HG02678 (cell line): ENCODE measurements around the gene GRB10.
"Not testable (repeated sequence)": the region's sequence is repeated elsewhere in the genome, so short reads cannot be mapped to it uniquely, and the experiment has no call there.

Experiments used
- ATAC-seq: cut with Tn5 transposase; IDR thresholded peaks from one replicate; pipeline ENCODE4 v1.9.1; 2021; ENCODE audit warnings: mild to moderate bottlenecking, moderate library complexity; ENCODE audit not compliant: unreplicated experiment

Gene GRB10

DNA sequence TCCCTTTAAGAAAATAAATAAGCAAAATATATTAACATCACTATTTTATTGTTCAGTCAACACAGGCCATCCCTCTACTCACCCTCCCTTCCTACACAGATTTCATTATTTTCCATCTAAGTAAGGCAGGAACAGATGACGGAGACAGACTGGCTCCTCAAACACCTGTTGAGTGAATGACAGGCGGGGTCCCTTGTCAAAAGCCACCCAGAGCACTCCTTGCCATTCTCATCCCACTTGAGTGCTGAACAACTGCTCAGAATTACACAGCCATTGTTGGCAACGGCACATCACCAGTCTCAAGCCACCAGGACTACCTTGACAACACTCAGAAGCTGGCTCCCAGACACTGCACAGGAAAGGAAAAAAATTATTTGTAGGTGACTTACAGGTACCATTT lies 3.3 kb downstream of the GRB10 start:
- no peak for ATAC-seq

DNA sequence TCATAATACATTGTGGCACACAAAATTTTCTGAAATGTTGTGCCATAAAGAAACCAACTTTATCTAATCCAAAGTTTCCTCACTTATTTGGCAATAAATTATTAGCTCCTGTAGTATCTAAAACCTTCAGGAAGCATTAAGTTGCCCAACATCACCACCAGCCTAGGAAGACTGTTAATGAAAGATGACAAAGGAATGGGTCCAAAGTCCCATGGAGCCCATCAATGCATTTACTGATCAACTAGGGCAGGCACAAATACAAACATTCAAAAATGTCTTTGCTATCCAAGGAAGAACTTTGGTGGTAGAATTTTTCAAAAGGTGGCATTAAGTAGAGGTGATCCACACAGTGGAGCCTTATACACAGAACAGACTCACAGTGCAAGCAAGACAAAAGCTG lies 4.5 kb downstream of the GRB10 start:
- ATAC-seq: no peak

DNA sequence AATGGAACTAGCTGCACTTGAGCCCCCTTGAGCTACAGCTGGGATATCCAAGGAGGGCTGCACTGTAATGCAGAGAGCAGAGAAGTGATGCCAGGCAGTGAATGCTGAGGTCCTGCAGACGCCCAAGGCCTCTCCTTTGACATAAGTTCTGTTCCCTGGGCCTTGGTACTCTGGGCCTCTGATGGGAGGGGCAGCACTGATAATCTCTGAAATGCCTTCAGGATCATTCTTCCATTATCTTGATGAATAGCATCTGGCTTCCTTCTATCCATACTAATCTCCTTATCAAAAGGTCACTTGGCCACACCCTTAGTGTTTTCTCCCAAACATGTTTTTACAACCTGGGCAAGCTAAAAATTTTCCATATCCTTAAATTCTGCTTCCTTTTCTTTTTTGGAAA lies 6.9 kb downstream of the GRB10 start:
- no peak for ATAC-seq

DNA sequence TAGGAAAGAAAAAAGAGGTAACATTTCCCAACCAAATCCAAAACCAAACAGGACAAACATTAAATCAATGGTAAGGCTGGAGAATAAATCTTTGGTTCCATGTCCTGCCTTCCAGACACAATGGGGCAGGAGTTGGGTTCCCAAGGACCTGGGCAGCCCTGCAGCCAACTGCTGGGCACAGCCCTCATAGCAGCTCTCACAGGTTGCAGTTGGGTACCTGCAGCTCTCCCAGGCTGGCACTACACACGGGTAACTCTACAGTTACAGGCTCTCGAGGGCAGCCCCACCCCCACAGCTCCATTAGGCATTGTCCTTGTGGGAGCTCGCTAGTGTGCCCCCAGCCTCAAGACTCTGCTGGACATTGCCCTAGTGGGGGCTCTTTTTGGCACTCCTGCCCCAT lies 7.5 kb downstream of the GRB10 start:
- no peak for ATAC-seq

DNA sequence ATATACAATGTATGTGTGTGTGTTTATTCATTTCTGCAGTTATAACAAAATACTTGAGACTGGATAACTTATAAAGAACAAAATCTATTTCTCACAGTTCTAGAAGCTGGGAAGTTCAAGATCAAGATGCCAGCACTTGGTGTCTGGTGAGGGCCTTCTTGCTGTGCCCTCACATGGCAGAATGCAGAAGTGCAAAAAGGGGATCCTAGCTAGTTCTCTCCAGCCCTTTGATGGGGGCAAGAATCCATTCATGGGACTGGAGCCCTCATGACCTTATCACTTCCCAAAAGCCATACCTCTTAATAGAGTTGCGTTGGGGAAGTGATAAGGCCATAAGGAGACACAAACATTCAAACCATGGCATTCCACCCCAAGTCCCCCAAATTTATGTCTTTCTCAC lies 8.4 kb downstream of the GRB10 start:
- no peak for ATAC-seq

DNA sequence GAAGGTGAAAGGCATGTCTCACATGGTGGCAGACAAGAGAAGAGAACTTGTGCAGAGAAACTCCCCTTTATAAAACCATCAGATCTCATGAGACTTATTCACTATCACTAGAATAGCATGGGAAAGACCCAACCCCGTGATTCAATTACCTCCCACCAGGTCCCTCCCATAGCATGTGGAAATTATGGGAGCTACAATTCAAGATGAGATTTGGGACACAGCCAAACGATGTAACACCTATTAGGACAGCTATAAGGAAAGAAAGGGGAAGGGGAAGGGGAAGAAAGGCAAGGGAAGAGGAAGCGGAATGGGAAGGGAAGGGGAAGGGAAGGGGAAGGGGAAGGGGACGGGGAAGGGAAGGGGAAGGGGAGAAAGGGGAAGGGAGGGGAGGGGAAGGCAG lies 9.6 kb downstream of the GRB10 start:
- ATAC-seq: not testable (repeated sequence)

DNA sequence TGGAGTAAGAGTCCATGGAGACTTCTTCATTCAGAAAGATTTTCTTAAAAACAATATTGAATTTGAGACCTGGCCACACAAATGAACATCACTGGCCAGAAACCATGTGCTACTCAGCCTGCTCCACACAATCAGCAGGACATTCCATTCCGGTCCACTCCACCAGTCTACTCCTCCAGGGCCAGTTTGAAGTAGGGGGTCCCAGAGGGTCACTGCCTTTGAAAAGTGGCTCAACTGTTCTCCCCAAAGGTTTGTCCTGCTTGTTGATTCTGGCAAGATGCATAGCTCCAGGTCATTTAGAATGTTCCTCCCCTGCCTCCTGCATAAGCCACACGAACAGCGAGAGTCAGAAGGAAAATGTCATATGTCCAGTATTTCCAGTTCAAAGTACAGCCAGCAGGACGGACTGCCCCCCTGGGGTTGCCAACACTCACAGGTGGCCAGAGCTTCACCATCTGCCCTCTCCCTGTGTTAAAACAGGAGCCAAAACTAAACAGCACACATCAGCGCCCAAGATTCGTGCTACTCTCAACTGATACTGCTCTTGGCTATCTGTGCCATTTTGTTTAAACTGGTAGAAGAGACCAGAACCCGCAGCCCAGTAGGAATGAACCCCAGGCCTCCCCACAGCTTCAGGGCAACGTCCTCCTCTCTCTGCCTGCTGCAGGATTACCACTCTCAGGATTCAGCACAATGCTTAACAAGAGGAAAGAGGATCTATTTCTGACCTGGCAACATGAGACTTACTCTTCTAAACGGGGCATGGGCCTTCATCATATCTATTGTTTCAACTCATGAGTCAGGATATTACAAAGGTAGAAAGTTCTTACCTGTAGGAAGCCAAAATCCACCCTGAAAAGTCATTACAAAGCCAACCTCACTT lies 11.3 kb downstream of the GRB10 start:
- ATAC-seq: no peak

DNA sequence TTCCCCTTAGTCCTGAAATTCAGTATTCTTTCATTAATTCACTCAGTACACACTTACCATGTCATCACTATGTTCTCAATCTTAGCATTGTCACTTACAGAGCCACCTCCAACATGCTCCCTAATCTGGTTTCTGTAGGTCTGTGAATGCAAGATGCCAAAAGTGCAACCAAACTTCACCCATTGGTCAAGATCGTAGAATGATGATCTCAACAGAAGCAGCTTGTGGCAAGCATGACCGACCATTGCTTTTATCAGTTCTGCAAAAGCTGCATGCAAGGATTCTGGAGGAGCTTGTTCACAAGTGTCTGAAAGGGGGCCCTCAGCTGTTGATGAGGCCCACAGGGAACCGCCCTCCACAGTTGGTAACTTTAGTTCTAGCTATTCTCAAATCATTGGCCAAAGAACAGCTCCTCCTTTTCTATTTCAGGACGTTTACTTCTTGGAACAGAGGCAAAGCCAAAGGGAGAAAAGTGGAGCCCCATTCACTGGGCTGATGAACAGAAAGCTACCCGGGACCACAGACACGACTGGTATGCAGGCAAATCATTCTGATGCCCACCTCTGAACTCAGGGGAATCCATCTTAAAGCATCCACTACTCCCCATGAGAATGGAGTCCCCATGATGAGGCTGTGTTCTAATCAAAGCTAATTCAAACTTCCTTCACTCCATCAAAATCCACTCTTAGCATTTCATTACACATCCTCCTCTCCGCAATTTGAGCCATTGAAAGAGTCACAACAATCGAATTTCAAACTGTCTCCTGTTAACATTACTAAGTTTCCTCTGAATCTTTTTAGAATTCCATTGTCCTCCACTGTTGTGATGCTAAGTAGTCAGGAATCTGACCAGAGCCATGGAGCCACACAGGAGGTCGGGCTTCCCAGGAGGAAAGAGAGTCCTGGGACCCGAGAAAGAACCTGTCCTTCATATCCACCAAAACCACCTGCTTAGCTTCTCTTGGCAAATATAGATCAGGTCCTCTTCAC lies 13.9 kb downstream of the GRB10 start:
- ATAC-seq: no peak

DNA sequence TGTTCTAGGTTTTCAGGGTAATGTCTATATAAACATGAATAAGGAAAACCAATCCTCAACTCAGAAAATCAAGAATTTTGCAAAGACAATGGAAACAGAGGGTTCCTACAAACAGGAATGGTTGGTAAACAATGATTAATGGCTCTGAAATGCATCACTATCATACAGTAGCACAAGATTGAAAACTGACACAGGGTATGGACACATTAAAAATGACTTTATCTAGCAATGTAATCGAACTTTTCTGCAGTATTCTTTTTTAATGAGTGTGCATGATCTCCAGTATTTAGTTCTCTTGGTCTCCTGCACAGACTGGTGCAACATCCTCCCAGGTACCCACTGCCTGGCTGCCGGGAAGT lies 15.9 kb downstream of the GRB10 start:
- no peak for ATAC-seq

DNA sequence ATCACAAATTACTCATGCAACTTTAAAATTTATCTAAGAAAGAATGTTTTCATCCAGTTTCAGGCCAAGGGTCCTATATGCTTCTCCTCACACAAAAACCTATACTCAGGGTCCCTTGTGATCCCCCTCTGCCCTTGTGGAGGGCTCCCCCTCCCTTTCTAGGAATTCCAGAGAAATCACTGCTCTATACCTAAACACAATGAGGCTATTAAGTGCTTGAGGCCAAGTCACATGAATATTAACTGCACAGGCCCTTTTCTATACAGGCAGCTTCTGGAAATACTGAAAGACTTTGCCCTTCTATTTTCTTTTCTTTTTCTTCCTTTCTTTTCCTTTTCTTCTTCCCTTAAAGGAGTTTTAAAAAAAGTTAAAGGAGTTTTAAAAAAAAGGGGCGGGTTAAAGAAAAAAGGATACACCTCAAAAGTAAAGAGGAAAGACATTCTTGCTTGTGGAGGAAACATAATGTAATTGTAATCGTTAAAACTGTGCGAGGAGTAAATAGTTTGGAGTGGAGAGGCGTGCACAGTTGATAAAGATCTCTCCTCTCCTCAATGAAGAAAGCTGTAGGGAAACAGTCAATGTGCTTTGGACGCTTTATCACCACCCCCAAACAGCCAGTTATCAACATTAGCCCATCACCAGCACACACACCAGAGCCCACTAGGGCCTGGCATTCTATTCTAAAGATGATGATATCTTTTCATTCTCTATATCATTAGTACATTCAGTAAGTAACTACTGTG lies 16.4 kb downstream of the GRB10 start:
- no peak for ATAC-seq

DNA sequence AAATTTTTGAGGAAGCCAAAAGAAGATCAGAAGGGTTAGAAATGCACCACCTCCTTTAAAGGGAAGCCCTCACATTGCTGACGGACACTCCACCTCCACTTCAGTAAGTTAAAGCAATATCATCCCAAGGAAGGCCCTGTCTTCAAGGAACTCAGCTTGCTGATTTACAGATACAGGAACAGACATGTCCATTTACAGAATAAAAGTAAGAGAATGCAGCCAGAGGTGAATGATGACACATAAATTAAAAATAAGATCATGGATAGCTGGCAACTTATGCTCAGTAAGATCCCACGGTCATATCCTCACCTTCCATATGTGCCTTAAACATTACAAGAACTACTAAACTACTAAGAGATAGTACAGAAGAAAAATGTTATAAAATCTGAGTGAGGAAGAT lies 20.4 kb downstream of the GRB10 start:
- no peak for ATAC-seq

DNA sequence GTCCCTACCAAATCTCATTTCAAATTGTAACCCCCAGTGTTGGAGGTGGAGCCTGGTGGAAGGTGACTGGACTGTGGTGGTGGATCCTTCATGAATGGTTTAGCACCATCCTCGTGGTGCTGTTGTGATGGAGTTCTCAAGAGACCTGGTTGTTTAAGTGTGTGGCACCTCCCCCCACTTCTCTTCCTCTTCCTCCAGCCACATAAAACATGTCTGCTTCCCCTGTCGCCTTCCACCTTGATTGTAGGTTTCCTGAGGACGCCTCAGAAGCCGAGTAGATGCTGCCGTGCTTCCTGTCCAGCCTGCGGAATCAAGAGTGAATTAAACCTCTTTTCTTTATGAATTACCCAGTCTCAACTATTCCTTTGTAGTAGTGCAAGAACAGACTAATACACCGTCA lies 21.0 kb downstream of the GRB10 start:
- ATAC-seq: no peak

DNA sequence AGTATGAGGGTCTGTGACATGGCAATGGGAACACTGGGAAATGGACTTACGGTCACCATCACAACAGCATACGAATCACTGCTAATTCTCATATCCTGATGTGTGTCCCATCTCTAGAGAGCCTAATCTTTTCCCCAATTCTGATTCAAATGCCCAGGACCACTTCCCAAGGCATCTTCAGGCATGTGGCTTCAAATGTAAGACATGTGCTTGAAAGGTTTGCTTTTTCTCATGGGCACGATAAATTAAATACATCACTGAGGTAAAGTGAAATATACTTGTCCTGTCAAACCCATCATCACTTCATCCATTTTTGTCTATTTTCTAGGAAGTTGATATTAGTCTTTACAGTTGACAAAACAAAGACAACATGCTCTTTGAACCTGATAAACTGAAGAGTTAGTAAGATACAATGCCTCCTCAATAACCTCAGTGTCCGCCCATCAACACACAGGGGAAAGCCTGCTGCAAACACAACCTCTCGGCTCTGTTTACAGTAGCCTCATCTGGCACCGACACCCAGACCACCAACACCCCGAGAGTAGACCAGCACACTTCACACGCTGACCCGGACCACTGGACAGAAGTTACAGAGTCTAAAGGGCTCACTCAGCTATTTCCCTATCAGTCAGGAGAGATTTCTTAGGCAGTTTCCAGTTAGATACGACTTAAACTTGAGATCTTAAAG lies 24.8 kb downstream of the GRB10 start:
- ATAC-seq: no peak

DNA sequence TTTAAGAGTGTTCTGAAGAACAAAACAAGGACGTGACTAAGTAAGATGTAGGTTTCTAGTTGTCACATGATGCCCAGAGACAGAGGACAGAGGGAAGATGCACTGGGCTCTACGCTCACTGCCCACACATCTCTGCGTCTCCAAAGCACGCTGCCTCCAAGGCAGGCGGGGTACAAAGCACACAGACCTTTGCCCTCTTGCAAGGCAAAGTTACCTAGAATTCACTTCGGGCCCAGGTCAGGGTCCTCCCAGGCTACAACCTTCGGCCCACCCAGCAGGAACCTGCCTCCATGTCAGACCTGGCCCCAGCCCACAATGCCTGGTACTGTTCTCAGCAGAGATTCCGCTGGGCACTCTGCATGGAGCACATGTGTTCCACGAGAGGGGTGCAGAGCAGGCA lies 26.5 kb downstream of the GRB10 start:
- ATAC-seq: no peak

DNA sequence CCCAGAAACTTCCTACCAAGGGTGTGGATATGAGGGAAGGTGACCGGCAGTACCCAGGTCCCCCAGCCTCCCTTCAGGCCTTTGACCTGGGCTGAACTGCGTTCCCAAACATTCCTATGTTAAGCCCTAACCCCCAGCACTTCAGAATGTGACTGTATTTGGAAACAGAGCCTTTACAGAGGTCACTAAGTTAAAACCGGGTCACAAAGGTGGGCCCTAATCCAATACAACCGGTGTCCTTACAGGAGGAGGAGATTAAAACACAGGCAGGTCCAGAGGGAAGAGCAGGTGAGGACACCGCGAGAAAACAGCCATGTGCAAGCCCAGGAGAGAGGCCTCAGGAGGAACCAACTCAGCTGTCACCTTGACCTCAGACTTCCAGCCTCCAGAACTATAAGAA lies 28.0 kb downstream of the GRB10 start:
- no peak for ATAC-seq

DNA sequence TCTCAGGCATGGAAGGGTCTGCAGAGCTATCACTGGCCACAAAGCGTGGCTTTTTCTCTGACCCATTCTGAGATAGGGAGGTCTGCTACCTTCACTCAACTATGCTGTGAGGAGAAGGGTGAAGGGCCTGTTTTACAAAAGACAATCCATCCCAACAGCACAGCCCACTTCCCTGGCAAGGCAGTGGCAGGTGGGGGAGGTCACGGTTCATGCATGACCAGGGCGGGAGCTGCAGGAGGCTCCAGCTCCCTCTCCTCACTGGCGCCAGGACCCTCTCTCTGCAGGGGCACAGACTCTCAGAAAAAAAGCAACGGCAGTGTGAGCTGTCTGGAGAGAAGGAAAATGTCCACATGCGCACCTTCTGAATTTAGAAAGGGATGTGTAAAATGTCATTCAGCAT lies 28.5 kb downstream of the GRB10 start:
- ATAC-seq: no peak

DNA sequence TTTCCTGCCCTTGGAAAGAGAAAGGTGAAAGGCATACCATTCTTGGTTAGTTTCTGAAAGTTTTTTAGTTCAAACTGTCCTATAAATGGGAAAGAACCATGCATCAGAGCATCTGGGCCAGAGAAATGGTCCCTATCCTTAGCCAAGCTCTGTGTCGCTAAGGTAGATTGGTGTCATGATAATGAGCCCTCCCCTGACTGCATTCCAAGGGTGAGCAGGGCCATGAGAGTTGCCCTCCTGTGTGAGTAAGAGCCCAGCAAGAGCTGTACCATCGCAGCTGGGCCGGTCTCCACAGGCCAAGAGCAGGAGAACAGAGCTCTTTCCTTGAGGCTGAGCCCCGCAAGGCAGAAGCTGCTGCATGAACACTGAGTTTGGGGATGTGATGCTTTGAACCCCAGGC lies 30.3 kb downstream of the GRB10 start:
- no peak for ATAC-seq

DNA sequence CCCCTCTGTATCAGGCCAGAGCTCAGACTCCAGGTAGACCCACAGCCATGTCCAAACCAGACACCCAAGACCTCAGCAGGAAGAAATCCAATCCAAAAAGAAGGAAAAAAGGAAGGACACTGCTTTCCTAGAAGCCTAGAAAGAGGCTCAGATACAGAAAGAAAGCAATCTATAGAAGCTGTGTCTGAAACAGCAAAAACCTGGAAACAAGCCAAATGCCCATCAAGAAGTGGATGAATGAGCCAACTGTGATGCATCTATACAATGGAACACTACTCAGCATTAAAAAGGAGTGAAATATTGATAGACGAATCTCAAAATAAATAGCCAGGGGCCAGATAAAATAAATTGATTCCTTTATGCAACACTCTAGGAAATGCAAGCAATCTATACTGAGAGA lies 31.6 kb downstream of the GRB10 start:
- no peak for ATAC-seq

DNA sequence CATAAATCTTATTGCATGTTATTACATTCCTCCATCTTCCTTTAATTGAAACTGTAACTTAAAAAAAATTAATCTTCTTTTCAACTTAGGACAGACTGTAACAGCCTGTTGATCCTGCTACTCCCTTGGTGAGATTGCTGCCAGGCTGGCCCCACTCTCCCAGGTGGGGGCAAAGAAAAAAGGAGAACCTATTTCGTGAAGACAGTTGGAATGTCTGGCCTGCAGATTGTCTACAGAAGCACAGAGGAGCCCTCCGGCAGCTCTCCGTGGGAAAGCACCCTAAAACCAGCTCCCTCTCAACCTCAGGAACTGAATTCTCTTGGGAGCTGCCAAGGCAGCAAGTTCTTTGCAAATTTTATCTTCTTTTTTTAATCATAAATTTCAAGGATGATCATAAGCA lies 32.8 kb downstream of the GRB10 start:
- no peak for ATAC-seq

DNA sequence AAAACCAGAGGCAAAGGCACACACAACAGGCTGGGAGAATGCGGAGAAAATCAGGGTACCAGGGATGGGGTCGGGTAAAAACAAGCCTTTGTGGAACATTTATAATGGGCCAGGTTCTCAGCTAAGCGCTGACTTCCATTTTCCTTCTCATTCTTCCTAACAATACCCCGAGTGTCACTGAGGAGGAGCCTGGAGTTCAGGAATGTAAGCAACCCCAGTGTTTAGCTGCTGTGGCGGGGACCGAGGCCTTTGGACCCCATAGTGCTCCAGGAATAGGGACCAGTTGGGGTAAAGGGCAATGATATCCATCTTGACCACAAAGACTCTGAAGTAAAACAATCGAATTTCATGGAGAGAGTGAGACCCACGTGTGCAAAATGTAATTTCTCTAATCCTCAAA lies 34.2 kb downstream of the GRB10 start:
- no peak for ATAC-seq

DNA sequence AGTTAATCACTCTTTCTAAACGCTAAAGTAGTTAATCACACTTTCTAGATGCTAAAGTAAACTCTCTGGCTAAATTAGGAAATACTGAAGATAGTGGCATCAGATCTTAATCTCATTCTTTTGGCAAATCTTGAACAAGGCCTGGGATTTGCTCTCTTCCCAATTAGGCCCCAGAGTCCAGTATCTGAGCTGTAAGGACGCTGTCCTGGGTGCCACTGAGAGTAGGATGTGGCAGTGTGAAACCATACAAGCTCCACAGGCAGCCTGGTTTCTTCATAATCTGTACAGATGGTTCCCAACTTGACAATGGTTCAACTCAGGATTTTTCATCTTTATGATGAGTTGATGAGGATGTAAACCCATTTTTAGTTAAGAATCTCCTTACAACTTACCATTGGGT lies 36.9 kb downstream of the GRB10 start:
- no peak for ATAC-seq
